GM10266 (cell line): ENCODE measurements around the gene LRRC36.

Source experiments
- DNase-seq: peaks from one replicate; pipeline ENCODE4 v3.0.0; 2012; ENCODE audit errors: extremely low spot score
- CTCF ChIP-seq: IDR thresholded peaks from 2 replicates; pipeline ENCODE4 v1.5.1; 2012; ENCODE audit warnings: mild to moderate bottlenecking, low read depth; ENCODE audit not compliant: control insufficient read depth, insufficient read depth; ENCODE audit errors: missing control alignments

The LRRC36 gene

GRCh38 chr16:67387479-67388079 lies 61.0 kb downstream of the LRRC36 start:
- TF ChIP-seq CTCF, result no peak
- no peak for DNase-seq

- no peak for DNase-seq
- no peak for TF ChIP-seq CTCF
Measured at GRCh38 chr16:67388191-67388590, 61.6 kb downstream of the LRRC36 start.

- no peak for DNase-seq
- TF ChIP-seq CTCF, result no peak
Measured at GRCh38 chr16:67388591-67388990, 62.0 kb downstream of the LRRC36 start.

GRCh38 chr16:67389911-67390815 lies 63.5 kb downstream of the LRRC36 start:
- TF ChIP-seq CTCF, result no peak
- no peak for DNase-seq

GRCh38 chr16:67390816-67391423 lies 64.3 kb downstream of the LRRC36 start:
- no peak for DNase-seq
- TF ChIP-seq CTCF, result no peak

GRCh38 chr16:67391424-67392300 lies 65.0 kb downstream of the LRRC36 start:
- no peak for TF ChIP-seq CTCF
- no peak for DNase-seq
